Skeletal muscle tissue (tissue), 4 donors: ENCODE results near the gene MOG. TPM values are rescaled to one million over a fixed set of nuclear protein-coding genes. Genes with fewer than 3 reads are reported as not detected.

ENCODE experiments used
- H3K27ac ChIP-seq: one replicate; pipeline ENCODE4 v1.7.0; 2013; ENCODE audit warnings: mild to moderate bottlenecking, low read depth, low read length, inconsistent platforms
- H3K27me3 ChIP-seq, 3 donors: one replicate each; pipeline ENCODE4 v1.7.0; 2013; ENCODE audit warnings: low read length in 3 of 3; ENCODE audit not compliant: control insufficient read depth in 3 of 3, insufficient read depth in 3 of 3
- H3K36me3 ChIP-seq, 3 donors: one replicate each; pipeline ENCODE4 v1.7.0; 2013; ENCODE audit warnings: low read length in 3 of 3; ENCODE audit not compliant: control insufficient read depth in 3 of 3, insufficient read depth in 3 of 3
- H3K4me1 ChIP-seq, 3 donors: one replicate each; pipeline ENCODE4 v1.7.0; 2013; ENCODE audit warnings: low read length in 3 of 3, mild to moderate bottlenecking in 3 of 3; ENCODE audit not compliant: control insufficient read depth in 3 of 3, insufficient read depth in 3 of 3
- H3K4me3 ChIP-seq, 3 donors: one replicate each; pipeline ENCODE4 v1.7.0; 2013; ENCODE audit warnings: low read length in 3 of 3
- H3K9ac ChIP-seq, 3 donors: one replicate each; pipeline ENCODE4 v1.7.0; 2013; ENCODE audit warnings: low read length in 3 of 3, mild to moderate bottlenecking in 3 of 3, moderate library complexity in 2 of 3, low read depth in 1 of 3
- H3K9me3 ChIP-seq, 3 donors: one replicate each; pipeline ENCODE4 v1.7.0; 2013; ENCODE audit warnings: low read length in 3 of 3; ENCODE audit not compliant: control insufficient read depth in 3 of 3
- total RNA-seq: library from RNA; depleted of rRNA; stranded (reverse); fragments of >200 nt; gene quantifications from one replicate; pipeline ENCODE4 v1.2.3, GENCODE V29; 2014
- donor health status: Osteomylitis.

MOG gene
- total RNA-seq, 1 donor from 2014 or later, result not detected

DNA sequence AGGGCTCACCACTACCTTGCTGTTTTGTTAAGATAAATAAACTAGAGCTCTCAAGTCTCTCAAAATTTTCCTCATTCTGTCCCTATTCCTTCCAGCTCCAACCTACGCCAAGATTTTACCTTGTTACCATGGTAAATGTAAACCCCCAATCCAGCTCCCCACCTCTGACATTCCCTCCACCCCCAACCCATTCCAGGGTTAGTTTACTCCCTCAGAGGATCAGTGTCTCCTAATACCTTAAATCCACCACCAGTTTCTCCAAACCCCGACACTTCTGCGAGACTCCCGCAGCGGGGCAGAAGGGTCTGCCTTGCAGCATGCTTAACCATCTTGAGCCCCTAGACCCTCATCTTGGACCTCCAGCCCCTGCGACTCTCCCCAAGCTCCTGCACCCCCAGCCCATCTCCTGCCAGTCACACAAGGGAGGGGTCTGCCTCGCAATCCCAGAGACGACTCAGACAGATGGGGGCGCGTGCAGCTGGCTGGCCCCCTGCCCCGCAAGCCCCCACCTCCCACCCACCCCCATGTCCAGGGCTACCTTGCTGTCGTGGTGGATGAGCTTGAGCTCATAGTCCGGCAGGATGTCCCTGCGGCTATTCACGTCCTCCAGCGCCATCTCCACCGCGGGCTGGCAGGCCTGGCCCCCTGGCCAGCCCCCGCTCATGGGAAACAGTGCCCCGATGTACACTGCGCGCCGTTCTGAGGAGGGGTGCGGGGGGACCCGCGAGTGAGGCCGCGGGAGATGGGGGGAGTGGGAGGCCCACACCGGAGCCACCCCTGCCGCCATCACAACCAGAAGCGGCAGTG lies 29.7 kb upstream of the MOG start:
- H3K9me3 ChIP-seq, result no peaks in the 10 kb centered on the region
- no peak overlapping the region for H3K4me3 ChIP-seq
- peaks cover 31 to 55% (median 43%) of the 10 kb centered on the region in 3 donors for H3K27me3 ChIP-seq
- H3K36me3 ChIP-seq, result peaks cover 0 to 2% (median 1%) of the 10 kb centered on the region in 3 donors
- peaks cover 14 to 20% (median 14%) of the 10 kb centered on the region in 3 donors for H3K4me1 ChIP-seq
- no peak overlapping the region for H3K27ac ChIP-seq
- no peak overlapping the region for H3K9ac ChIP-seq

GRCh38 chr6:29627755-29628418 lies 29.0 kb upstream of the MOG start:
- no peaks in the 10 kb centered on the region for H3K9me3 ChIP-seq

DNA sequence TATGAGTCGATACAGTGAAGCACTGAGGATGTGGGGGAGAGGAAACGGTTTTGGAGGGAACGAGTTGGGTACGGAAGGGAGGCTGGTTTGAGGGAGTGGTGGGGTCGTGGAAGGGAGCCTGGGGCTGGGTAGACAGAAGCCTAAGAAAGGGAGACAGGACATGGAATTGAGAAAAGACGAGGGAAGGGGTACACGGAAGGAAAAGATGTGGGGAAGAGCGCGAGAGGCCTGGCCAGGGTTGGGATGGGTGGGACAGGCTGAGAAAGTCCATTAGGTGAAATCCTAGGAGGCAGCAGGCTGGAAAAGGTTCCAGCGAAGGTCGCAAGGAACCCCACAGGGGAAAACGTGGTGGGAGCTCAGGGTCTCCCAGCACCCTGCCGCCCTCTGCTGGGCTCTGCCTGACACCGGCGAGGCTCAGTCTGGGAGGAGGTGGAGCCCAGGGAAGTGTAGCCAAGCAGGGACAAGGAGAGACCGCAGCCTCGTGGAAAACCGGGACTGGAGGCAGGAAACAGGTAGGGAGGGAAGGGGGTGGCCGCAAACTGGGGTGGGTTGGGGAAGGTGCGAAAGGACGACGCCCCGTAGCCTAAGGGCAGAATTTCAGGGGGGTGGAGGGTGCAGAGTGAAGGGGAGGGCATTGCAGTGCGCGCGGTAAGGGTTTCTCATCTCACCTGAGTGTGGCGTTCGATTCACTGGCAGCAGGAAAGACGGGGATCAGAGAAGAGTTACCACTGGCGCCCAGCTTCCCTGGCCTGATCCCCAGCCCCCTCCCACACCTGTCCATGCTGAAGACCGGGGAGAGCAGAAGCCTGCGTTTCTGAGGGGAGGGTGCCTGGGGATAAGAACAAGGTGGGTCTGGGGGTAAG lies 28.2 kb upstream of the MOG start:
- Histone ChIP-seq H3K27ac (no peak overlapping the region), H3K9me3 (no peaks in the 10 kb centered on the region), H3K36me3 (peaks cover 0 to under 1% (median 0%) of the 10 kb centered on the region in 3 donors), H3K27me3 (peaks cover 32 to 53% (median 44%) of the 10 kb centered on the region in 3 donors), H3K4me1 (peaks cover 20 to 24% (median 21%) of the 10 kb centered on the region in 3 donors), H3K9ac (peak overlapping the region in 2 of 3 donors; percentile 50 to 70), H3K4me3 (peak overlapping the region; percentile 62 to 79 (median 70))

More at GRCh38 chr6:29627755-29628418, 29.0 kb upstream of the MOG start:
- Histone ChIP-seq H3K36me3 (peaks cover 0 to 2% (median 0%) of the 10 kb centered on the region in 3 donors), H3K4me1 (peaks cover 14 to 21% (median 15%) of the 10 kb centered on the region in 3 donors), H3K4me3 (peak overlapping the region; percentile 62 to 79 (median 70)), H3K27ac (no peak overlapping the region), H3K9ac (peak overlapping the region in 2 of 3 donors; percentile 50 to 70), H3K27me3 (peaks cover 32 to 55% (median 44%) of the 10 kb centered on the region in 3 donors)

DNA sequence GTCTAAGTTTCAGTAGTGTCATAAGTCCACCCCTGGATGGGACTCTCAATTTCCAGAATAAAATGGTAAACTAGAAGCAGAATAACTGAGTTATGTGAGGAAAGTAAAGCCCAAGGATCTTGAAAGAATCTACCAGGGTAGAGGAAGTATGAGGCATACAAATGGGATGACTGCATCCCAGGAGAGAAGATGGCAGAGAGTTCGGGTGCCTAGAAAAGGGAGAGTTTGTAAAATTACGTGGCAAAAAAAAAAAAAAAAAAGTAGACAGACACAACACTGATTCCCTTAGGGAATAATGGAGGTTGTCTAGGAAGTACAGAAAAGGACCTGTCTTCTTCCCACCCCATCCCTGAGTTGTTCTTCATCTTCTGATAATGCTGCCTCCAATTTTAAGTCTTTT lies 27.3 kb upstream of the MOG start:
- no peak overlapping the region for H3K4me3 ChIP-seq
- H3K9ac ChIP-seq, result no peak overlapping the region
- no peaks in the 10 kb centered on the region for H3K9me3 ChIP-seq
- H3K36me3 ChIP-seq, result no peaks in the 10 kb centered on the region
- no peak overlapping the region for H3K27ac ChIP-seq
- H3K4me1 ChIP-seq, result peaks cover 20 to 26% (median 21%) of the 10 kb centered on the region in 3 donors
- peaks cover 32 to 51% (median 41%) of the 10 kb centered on the region in 3 donors for H3K27me3 ChIP-seq

DNA sequence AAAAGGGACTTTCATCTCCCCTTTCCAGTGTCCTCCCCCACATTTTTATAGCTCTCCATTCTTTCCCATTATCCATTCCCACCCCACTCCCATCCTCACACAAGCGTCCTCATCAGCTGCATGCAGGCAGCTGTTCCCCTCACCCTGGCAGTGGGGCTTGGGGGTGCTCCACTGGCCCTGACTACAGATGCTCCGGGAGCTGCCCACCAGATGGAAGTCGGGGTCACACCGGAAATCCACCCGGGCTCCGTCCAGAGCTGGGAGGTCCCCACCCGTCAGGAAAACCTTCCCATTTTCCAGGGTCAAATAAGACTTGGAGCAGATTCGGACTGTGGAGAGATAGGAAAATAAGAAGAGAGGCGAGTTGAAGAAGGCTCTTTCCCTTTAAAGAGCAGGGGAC lies 26.6 kb upstream of the MOG start:
- Histone ChIP-seq H3K9me3 (no peaks in the 10 kb centered on the region), H3K27ac (no peak overlapping the region), H3K36me3 (no peaks in the 10 kb centered on the region), H3K4me1 (peaks cover 20 to 26% (median 21%) of the 10 kb centered on the region in 3 donors), H3K9ac (no peak overlapping the region), H3K27me3 (peaks cover 32 to 45% (median 41%) of the 10 kb centered on the region in 3 donors), H3K4me3 (no peak overlapping the region)

DNA sequence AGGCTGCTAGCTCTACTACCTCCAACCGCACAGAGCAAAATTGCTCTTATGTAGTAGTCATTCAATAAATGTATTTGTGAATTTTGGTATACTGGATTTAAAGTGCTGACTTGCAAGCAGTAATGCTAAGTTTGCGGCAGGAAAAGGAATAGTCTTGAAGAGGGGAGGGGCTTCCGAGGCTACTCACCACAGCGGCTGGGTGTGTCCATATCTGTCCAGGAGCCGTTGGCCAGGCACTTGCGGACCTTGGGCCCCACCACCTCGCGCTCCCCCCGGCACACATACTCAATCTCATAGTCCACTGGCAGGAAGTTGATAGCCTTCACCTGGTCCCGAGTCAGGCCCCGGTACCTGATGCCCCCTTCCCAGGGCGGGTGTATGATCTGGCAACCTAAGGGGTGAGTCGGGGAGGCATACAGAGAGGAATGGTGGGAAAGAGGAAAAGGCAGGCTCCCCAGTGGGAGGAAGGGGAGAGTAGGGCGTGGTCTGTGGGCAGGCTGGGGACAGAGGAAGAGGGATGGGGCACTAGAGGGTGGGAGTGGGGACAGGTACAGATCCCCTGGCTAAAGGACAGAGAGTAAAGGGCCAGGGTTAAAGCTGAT lies 25.6 kb upstream of the MOG start:
- H3K9ac ChIP-seq, result no peak overlapping the region
- peaks cover 20 to 26% (median 21%) of the 10 kb centered on the region in 3 donors for H3K4me1 ChIP-seq
- no peak overlapping the region for H3K27ac ChIP-seq
- H3K36me3 ChIP-seq, result no peaks in the 10 kb centered on the region
- H3K4me3 ChIP-seq, result peak overlapping the region in 1 of 3 donors; percentile 22
- no peaks in the 10 kb centered on the region for H3K9me3 ChIP-seq
- peaks cover 28 to 42% (median 33%) of the 10 kb centered on the region in 3 donors for H3K27me3 ChIP-seq

- Histone ChIP-seq H3K9ac (peak overlapping the region in 2 of 3 donors; percentile 20 to 45), H3K4me3 (peak overlapping the region; percentile 49 to 68 (median 54)), H3K9me3 (no peaks in the 10 kb centered on the region), H3K4me1 (peaks cover 20 to 26% (median 21%) of the 10 kb centered on the region in 3 donors), H3K27me3 (peaks cover 23 to 38% (median 32%) of the 10 kb centered on the region in 3 donors), H3K27ac (no peak overlapping the region), H3K36me3 (no peaks in the 10 kb centered on the region)
Observed at GRCh38 chr6:29631860-29632731, 24.8 kb upstream of the MOG start.

DNA sequence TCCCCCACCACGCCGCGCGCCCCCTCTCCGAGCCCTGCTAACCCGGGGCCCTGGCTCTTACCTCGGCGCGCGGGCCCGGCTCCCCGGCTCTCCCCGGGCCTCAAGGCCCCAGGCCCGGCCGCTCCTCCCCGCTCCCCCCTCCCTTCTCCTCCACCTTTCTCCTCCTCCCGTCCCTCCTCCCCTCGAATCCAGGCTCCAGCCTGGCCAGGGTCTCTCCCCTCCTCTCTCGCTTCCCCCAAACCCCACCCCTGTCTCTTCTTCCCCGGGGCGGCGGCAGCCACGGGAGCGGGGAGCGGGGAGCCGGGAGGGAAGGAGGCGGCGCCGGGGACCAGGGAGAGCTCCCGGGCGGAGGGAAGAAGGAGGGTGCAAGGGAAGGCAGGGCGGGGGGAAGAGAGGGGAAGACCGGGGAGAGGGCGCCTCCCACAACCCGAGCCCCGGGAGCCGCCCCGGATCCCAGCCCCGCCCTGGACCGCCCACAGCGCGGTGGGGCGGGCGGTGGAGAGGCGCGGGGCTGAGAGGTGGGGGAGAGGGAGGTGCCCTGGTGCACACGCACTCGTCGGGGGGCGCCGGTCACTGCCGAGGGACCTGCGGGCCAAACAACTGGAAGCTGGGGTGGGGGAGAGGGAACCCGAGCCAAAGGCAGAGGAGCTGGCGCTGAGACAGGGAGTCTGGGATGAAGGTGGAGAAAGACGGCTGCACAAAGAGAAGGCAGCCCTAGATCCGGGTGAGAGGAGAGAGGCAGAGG lies 23.9 kb upstream of the MOG start, which contains the start of gene GABBR1:
TSS of gene GABBR1 (minus strand) at position 395 of the 745 bp plus-strand sequence. CDS start 798 bp downstream, outside the sequence.
- peaks cover 18 to 34% (median 32%) of the 10 kb centered on the region in 3 donors for H3K27me3 ChIP-seq
- peak within 1 kb of the TSS; percentile 49 to 75 (median 71) for H3K4me3 ChIP-seq
- peak within 1 kb of the TSS in 2 of 3 donors; percentile 20 to 47 for H3K9ac ChIP-seq
- no peaks in the 10 kb centered on the region for H3K9me3 ChIP-seq
- no peak within 1 kb of the TSS for H3K27ac ChIP-seq
- no peaks in the 10 kb centered on the region for H3K36me3 ChIP-seq
- peaks cover 20 to 26% (median 21%) of the 10 kb centered on the region in 3 donors for H3K4me1 ChIP-seq
